HFFc6 (cell line): ENCODE data around the gene SARS1. TPM values are rescaled to one million over a fixed set of nuclear protein-coding genes. Genes with fewer than 3 reads are reported as not detected.

Experiments used
- DNase-seq: peaks from one replicate; pipeline ENCODE4 v3.0.0-alpha.2; 2018
- H3K27ac Mint-ChIP-seq: 2 replicates; pipeline ENCODE4 v1.8.0; 2020; ENCODE audit warnings: mild to moderate bottlenecking, mixed read lengths
- H3K27me3 Mint-ChIP-seq: 2 replicates; pipeline ENCODE4 v1.8.0; 2021; ENCODE audit warnings: mild to moderate bottlenecking, moderate library complexity, mixed read lengths; ENCODE audit not compliant: insufficient read depth
- H3K36me3 Mint-ChIP-seq: 2 replicates; pipeline ENCODE4 v1.8.0; 2021; ENCODE audit warnings: low read depth, mixed read lengths
- H3K4me1 Mint-ChIP-seq: 2 replicates; pipeline ENCODE4 v1.8.0; 2020; ENCODE audit warnings: low read depth, mixed read lengths
- H3K4me3 Mint-ChIP-seq: 2 replicates; pipeline ENCODE4 v1.8.0; 2020; ENCODE audit warnings: mild to moderate bottlenecking, moderate library complexity, mixed read lengths
- H3K9me3 Mint-ChIP-seq: 2 replicates; pipeline ENCODE4 v1.8.0; 2020; ENCODE audit warnings: mild to moderate bottlenecking, mixed read lengths
- total RNA-seq, 6 experiments: library from RNA; stranded (reverse); fragmentation: NEBNext Ultra II Directional; extraction: Animal tissue kit (Norgen Biotek cat#: 25700); gene quantifications; 2 replicates in 1 of 6; 3 replicates in 5 of 6; pipeline ENCODE4 v1.2.3, GENCODE V29; 2021
- TF ChIP-seq, protein P1 (sequence below): fragments of 200-600 bp; sonication (generic); IDR thresholded peaks from 2 replicates; pipeline ENCODE4 v1.5.0; 2021; ENCODE audit warnings: antibody characterized with exemption, mild to moderate bottlenecking

The SARS1 gene
- total RNA-seq, 6 experiments from 2014 or later: 165 to 194 (median 176) TPM

DNA sequence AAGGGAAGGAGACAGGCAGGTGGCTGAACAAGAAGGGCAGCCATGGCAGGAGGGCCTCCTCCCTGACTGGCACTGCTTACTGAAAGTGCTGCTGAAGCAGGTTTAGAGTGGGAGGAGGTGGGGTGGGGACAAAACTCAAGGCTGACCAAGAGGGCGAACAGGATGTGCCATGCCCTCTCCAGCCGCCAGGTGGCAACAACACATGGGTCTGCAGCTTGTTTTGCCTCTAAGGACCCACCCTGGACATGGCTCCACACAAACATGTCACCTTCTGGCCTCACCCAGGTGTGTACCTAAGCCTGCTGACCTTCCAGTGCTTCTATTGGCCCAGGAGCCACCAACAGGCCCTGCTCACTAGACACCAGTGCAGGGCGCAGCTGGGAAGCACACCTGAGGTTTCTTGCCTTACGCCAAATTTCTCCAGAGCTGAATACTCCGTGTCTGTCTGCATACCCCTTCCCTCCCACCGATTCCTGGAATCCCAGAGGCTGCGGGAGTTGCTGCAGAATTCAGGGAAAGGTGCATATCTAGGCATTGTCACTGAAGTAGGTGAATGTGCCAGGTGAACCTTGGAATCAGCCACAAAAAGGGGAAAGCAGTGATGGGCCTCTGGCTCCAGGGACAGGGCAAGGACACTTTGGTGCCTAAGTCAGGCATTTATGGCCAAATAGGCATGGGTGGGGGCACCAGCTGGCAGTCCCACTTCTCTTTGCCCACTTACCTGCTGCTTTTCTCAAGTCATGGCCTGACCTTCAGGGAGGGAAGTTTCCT is 63.9 kb downstream of the SARS1 start:
- peak overlapping the region; percentile 71 for H3K27ac Mint-ChIP-seq
- peaks cover 53% of the 10 kb centered on the region for H3K4me1 Mint-ChIP-seq
- no peak overlapping the region for H3K4me3 Mint-ChIP-seq
- TF ChIP-seq, protein P1, sequence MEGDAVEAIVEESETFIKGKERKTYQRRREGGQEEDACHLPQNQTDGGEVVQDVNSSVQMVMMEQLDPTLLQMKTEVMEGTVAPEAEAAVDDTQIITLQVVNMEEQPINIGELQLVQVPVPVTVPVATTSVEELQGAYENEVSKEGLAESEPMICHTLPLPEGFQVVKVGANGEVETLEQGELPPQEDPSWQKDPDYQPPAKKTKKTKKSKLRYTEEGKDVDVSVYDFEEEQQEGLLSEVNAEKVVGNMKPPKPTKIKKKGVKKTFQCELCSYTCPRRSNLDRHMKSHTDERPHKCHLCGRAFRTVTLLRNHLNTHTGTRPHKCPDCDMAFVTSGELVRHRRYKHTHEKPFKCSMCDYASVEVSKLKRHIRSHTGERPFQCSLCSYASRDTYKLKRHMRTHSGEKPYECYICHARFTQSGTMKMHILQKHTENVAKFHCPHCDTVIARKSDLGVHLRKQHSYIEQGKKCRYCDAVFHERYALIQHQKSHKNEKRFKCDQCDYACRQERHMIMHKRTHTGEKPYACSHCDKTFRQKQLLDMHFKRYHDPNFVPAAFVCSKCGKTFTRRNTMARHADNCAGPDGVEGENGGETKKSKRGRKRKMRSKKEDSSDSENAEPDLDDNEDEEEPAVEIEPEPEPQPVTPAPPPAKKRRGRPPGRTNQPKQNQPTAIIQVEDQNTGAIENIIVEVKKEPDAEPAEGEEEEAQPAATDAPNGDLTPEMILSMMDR: peak; percentile 97
- H3K9me3 Mint-ChIP-seq: no peaks in the 10 kb centered on the region
- peaks cover 10% of the 10 kb centered on the region; the same call in 1 of the 2 replicates for H3K36me3 Mint-ChIP-seq
- DNase-seq: peak; percentile 45
- peaks cover 5% of the 10 kb centered on the region; the same call in 1 of the 2 replicates for H3K27me3 Mint-ChIP-seq

DNA sequence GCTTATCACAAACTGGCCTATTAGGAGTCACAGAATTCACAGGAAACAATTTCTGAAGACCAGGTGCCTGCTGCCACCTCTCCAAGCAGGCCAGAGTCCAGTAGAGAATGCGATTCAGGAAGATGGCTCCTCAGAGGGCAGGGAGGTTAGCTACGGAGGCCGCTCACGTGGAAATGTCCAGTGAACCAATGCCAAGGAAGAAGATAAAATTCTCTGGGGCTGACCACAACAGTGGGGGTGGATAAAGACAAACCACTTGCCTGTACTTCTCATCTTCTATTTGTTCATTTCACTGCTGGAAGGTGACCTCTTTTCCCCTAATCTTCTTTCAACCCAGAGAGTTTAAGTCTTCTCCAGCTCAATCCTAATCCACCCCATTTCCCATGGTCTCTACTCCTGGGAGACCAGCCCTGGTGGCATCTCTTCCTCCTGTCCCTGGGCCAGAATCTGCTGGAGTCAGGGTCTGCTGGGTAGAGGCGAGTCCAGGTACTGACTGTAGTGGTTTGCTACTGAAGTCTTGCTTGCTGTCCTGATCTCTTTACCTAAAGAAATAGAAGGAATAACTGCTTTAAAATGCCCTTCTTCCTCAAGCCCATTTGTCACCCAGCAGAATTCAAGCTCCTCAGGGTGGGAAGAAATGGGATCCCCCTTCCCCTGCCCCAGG is 66.0 kb downstream of the SARS1 start:
- H3K36me3 Mint-ChIP-seq: peaks cover 10% of the 10 kb centered on the region; the same call in 1 of the 2 replicates
- no peaks in the 10 kb centered on the region for H3K9me3 Mint-ChIP-seq
- peaks cover 53% of the 10 kb centered on the region for H3K4me1 Mint-ChIP-seq
- no peak for DNase-seq
- TF ChIP-seq, protein P1: no peak
- H3K27ac Mint-ChIP-seq: peak overlapping the region; percentile 57; the same call in 1 of the 2 replicates
- peaks cover 6% of the 10 kb centered on the region for H3K27me3 Mint-ChIP-seq
- H3K4me3 Mint-ChIP-seq: no peak overlapping the region

- Mint-ChIP-seq H3K4me3 (peak overlapping the region; percentile 94), H3K36me3 (peaks cover 10% of the 10 kb centered on the region; the same call in 1 of the 2 replicates), H3K9me3 (no peaks in the 10 kb centered on the region), H3K27ac (no peak overlapping the region), H3K27me3 (peaks cover 6% of the 10 kb centered on the region), H3K4me1 (peaks cover 47% of the 10 kb centered on the region)
- DNase-seq: no peak
- TF ChIP-seq, protein P1: no peak
These were observed 67.1 kb downstream of the SARS1 start for GRCh38 chr1:109280862-109281261.

GRCh38 chr1:109281680-109282496 is 68.2 kb downstream of the SARS1 start:
- TF ChIP-seq, protein P1: no peak
- peaks cover 39% of the 10 kb centered on the region for H3K4me1 Mint-ChIP-seq
- H3K27ac Mint-ChIP-seq: peak overlapping the region; percentile 84
- DNase-seq: no peak
- H3K9me3 Mint-ChIP-seq: no peaks in the 10 kb centered on the region
- peak overlapping the region; percentile 94 for H3K4me3 Mint-ChIP-seq
- H3K27me3 Mint-ChIP-seq: peaks cover 4% of the 10 kb centered on the region
- H3K36me3 Mint-ChIP-seq: peaks cover 10% of the 10 kb centered on the region; the same call in 1 of the 2 replicates

DNA sequence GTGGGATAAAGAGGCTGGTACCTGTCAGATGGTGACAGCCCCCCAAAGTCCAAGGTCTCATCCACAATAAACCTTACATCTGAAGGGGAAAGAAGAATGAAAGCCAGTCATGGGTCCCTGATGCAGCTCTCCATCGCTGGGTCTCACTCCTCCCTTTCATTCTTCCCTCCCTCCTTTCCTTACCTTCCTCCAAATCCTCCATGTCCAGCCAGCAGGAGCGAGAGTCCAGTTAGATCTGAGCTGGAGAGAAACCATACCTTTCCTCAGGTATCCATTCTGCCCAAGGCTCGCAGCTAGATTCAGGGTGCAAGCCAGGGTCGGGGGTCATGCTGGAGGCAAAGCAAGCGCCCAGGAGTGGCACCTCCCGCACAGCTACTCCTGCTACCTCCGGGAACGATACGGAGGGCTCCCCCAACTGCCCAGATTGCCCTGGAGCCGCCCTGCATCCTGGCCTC is 68.8 kb downstream of the SARS1 start:
- Mint-ChIP-seq H3K36me3 (peaks cover 10% of the 10 kb centered on the region; the same call in 1 of the 2 replicates), H3K4me3 (peak overlapping the region; percentile 94), H3K4me1 (peaks cover 32% of the 10 kb centered on the region), H3K9me3 (no peaks in the 10 kb centered on the region), H3K27me3 (peaks cover 1% of the 10 kb centered on the region), H3K27ac (peak overlapping the region; percentile 84)
- no peak for DNase-seq
- TF ChIP-seq, protein P1: no peak
